A673 (cell line): Measurements from ENCODE around the gene METTL9.
"Not testable (repeated sequence)": the region's sequence is repeated elsewhere in the genome, so short reads cannot be mapped to it uniquely, and the experiment has no call there.

Experiments used
- CTCF ChIP-seq: fragments of 300-800, 200-600 bp; sonication (generic); conservative IDR thresholded peaks from 2 replicates; pipeline ENCODE4 v1.5.1; 2017; ENCODE audit warnings: low read depth, mild to moderate bottlenecking, antibody characterized with exemption, low read length, moderate library complexity, mixed read lengths
- EZH2 ChIP-seq: fragments of 200-600 bp; sonication (generic); IDR thresholded peaks from 2 replicates; pipeline ENCODE4 v1.6.1; 2017; ENCODE audit warnings: borderline replicate concordance, low read depth, mild to moderate bottlenecking, mixed read lengths, antibody characterized with exemption, low read length; ENCODE audit not compliant: poor library complexity, severe bottlenecking

GRCh38 chr16:21567496-21567895 is 31.9 kb upstream of the METTL9 start:
- not testable (repeated sequence) for TF ChIP-seq CTCF, EZH2
